DMS 273 (cell line): Measurements from ENCODE around the gene ORMDL1.

ENCODE experiments used
- DNase-seq: peaks from one replicate; lab custom pipeline; 2025; ENCODE audit not compliant: unreplicated experiment; lab: John Stamatoyannopoulos, UW

Gene ORMDL1

DNA sequence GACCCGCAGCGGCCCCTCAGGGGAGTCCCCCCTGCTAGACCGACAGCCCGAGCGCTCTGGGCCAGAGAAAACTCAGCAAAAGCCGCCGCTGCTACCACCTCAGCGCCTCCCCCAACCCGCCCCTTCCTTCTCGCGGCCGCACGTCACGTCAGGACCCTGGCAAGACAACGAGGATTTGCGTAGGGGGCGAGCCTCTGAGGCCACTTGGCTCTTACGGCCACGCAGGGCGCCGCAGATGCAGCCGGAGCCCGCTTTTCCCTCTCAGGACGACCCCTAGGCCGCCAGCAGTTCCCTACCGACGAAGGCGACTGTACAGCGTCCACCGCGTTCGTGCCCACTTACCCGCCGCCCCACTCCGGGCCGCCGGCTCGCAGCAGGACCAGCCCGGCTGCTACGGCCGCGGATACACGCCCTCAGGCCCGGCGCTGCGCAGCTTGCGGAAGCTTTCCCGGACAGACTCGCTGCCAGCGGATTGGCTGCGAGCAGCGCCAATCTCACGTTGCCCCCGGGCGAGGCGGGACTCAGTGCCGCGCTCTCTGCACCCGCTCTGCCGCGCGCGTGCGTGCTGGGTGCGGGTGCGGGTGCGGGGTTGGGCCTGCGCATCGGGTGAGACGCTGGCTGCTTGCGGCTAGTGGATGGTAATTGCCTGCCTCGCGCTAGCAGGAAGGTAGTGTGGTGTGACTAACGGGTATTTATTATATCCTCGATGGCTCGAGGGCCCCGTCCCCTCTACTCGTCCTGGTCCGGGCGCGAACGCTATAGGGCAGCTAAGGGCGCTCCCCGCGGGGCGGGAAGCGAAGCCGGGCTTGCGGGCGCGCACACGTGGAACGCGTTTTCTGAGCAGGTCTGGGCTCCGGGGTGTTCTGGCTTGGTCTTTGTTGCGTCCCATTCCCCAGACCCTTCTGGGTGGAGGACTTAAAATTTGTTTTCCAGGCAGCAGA lies at the start of gene ORMDL1, which contains the start of gene PMS1:
Gene ORMDL1 (minus strand): TSS at position 413 of the 941 bp plus-strand sequence. CDS start 1,744 bp downstream, outside the sequence.
Gene PMS1 (plus strand): TSS at position 524 of the 941 bp plus-strand sequence. CDS start 7,360 bp downstream, outside the sequence.
- DNase-seq: peak; percentile 98

- no peak for DNase-seq
Observed at GRCh38 chr2:189830510-189830909, 46.4 kb upstream of the ORMDL1 start.

DNA sequence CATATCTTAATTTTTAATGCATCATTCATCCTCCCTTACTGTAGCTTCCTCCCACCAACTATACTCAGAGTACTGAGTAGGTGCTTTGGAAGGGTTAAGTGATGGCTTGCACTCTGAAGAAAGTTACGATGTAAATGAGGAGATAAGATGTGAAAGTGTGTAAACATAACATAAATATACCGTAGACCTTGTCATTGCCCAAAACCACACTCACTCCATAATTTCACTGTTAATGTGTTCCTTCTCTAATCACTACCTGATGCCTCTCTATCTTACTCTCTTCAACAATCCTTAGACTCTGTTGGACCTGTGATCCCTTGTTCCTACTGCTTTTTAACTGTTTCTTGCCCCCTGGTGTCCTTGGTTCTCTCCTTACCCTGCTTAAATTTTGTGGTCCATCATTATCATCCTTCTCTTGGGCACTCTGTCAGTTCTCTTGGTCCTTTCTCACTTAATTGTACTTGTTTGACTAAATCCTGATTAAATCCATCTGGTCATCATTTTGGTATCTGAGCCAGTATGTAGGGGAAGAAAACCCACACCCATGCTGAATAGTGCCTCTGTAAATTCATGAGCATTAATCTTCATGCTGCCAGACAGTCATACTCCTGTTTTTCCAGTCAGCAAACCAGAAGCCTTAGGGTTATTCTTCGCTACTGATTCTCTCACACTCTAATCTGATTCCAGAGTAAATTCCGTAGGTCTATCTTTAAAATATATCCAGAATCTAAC lies 45.1 kb upstream of the ORMDL1 start:
- DNase-seq: no peak

DNA sequence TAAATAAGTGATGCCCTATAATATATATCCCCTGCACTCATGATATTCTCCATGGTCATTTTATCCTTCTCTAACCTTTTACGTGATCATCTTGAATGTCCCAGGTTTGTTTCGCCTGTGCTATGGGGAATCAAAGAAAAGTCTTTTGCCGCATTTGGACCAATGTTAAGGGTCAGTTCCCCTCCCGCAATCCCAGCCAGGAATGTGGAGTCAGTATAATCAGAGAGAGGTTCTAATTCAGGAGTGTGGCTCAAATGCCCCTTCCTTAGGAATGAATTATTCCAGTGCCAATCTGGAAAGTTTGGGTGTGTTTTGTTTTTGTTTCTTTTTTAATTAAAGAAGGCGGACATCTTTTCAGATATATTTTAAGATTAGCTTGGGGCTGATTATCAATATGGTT lies 41.9 kb upstream of the ORMDL1 start:
- DNase-seq: no peak

- no peak for DNase-seq
Observed at GRCh38 chr2:189824694-189825396, 40.7 kb upstream of the ORMDL1 start.

GRCh38 chr2:189821953-189822748 lies 38.0 kb upstream of the ORMDL1 start:
- no peak for DNase-seq

DNA sequence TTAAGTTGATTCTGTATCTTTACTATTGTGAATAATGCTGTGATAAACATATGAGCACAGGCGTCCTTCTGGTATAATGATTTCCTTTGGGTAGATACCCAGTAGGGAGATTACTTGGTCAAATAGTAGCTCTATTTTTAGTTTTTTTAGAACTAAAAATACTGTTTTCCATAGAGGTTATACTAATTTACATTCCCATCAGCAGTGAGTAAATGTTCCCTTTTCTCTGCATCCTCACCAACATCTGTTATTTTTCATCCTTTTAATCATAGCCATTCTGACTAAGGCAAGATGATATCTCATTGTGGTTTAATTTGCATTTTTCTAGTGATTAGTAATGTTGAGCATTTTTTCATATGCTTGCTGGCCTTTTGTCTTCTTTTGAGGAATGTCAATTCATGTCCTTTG lies 35.2 kb upstream of the ORMDL1 start:
- no peak for DNase-seq

DNA sequence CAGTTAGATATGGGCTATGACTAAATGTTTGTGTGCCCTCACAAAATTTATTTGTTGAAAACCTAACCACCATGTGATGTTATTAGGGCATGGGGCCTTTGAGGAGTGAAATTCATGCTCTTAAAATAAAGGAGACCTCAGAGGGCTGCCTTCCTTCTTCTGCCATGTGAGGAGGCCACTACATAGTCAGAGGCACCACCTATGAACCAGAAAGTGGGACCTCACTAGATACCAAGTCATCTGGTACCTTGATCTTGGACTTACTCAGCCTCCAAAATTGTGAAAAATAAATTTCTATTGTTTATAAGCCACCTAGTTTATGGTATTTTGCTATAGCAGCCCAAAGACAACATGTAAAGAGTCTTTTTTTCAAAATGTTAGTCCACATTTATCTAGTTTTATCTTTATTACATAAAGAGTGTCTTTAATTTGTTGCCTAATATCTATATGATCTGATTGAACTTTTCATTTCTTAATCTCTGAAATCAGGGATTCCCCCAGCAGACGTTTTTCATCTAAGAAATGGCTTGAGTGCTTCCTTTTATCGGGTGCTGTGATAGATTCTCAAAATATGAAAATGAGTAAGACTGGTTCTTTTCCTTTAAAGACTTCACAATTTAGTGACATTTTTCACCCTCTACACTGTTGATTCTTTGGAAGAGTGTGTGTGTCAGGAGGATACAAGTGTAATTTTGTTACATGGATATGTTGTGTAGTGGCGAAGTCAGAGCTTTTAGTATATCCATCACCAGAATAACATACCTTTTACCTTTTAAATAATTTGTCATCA lies 34.3 kb upstream of the ORMDL1 start:
- DNase-seq: no peak

GRCh38 chr2:189803431-189803830 lies 19.3 kb upstream of the ORMDL1 start:
- DNase-seq: no peak

DNA sequence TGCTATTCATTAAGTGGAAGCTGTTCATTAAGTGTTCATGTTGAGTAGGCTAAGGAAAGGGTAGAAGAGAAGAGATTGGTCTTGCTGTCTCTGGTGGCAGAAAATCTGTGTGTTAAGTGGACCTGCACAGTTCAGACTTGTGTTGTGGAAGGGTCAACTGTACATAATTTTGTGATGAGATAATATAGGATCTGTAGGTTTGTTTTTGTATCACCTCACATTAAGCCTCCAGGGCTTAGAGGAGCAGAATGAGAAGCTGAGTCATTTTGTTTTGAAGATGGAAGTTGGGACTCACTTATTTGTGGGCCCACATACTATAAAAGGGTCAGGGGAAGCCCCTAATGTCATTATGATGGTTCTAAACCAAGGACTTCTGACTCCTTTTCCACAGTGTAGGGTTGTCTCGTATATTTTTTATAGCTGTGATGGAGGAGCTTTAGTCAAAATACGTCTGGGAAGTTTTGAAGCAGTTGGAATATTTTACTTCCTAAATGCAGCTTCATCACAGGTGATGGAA lies 18.3 kb upstream of the ORMDL1 start:
- no peak for DNase-seq

DNA sequence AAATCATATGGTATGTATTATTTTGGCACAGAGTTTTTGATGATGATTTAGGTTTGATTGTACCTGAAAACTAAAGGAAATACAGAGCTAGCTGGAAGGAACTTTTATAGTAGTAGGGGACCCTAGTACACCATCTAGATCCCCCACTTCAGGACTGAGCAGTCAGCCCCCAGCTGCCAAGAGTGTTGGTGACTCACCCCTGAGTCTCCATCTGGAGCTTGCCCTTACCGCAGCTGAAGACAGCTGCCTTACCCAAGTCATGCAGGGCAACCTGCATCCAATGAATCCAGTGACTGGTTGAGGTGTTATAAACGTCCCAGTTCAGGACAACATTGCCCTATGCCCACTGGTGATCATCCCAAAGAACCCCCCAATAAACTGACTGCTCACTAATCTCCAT lies 15.4 kb upstream of the ORMDL1 start:
- peak; percentile 73 for DNase-seq

DNA sequence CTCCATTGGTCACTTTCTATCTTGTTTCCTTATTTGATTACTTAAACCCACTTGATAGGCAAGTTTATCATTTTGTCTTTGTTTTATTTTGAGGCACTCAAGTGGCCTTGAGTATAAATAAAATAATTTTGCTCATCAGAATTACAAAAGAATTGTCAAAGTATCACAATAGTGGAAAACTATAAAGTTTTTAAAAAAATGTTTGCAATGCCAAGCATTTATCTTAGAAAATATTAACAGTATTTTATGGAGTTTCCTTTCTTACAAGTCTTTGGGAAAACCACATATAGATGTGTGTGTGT lies 14.8 kb upstream of the ORMDL1 start:
- DNase-seq: no peak

DNA sequence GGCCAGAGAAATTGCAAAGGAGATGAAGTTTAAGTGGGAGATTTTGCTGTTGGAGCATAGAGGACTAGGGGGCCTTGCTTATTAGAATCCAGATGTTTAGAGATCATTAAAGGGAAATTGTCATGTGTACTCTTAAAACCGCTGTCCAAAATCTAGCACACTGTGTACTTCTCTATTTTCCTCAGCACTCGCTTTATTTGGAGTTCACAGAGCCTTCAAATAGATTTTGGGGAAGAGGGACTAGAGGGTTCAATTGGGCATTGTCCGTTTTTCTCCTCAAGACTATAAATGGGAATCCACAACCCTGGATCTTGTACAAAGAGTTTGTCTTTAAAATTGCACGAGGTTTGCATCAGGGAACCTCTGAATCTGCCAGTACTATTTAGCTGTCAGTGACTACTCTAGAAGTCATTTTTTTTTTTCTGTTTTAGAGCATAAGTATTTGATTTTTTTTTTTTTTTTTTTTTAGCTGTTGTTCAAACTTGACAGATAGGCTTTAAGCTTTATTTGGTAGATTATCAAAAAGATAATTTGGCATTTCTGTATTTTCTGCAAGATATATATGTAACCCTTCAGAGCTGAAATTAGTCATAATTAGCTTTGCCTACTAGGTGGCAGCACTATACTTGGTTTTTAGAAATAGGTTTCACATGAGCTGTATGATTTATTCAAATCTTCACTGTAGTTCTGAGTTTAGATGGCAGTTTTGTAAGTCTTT lies 14.3 kb upstream of the ORMDL1 start:
- DNase-seq: peak; percentile 55

- DNase-seq: no peak
Observed at GRCh38 chr2:189797902-189798301, 13.8 kb upstream of the ORMDL1 start.

GRCh38 chr2:189794310-189794709 lies 10.2 kb upstream of the ORMDL1 start:
- no peak for DNase-seq

- no peak for DNase-seq
Observed at GRCh38 chr2:189791338-189792042, 7.4 kb upstream of the ORMDL1 start.

GRCh38 chr2:189783451-189783926 lies 650 bp downstream of the ORMDL1 start:
- peak; percentile 73 for DNase-seq

- DNase-seq: peak; percentile 5
Observed at GRCh38 chr2:189782221-189782671, 1.9 kb downstream of the ORMDL1 start.
